GM18505 (cell line): Measurements from ENCODE around the gene ZNF775.

Source experiments
- ATAC-seq: cut with Tn5 transposase; IDR thresholded peaks from one replicate; pipeline ENCODE4 v1.9.1; 2021; ENCODE audit not compliant: unreplicated experiment
- POLR2A ChIP-seq: IDR thresholded peaks from 4 replicates; pipeline ENCODE4 v1.6.1; 2011; ENCODE audit warnings: borderline replicate concordance; ENCODE audit not compliant: insufficient read depth, insufficient read length; ENCODE audit errors: extremely low read depth

The ZNF775 gene

DNA sequence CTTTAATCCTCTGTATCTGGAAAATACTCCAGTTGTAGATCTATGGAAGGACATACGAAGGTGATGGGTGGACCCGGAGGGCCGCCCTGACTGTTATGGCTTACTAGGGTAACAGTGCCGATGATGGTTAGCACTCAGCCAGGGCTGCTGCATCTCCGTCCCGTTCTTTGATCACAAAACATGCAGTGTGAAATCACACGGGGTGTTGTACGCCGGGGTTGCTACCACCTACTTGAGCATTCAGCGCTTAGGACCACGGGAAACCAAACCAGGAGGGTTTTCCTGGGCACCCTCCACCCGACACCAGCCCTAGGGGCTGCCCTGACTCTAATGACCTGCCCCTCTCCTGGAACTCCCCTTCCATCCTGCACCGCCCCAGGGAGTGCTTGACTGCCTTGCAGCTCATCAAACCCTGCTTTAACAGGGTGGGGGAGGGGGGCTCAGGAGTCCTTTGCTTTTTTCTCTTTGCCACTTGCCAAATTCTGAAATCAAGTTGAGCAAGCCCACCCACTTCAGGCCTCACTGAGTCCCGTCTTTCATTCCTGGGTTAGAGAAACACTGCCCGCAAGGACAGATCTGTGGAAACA is 20.4 kb downstream of the ZNF775 start:
- TF ChIP-seq POLR2A: no peak
- ATAC-seq: no peak

- no peak for ATAC-seq
- TF ChIP-seq POLR2A: no peak
Observed at GRCh38 chr7:150400008-150400787, 21.1 kb downstream of the ZNF775 start.

DNA sequence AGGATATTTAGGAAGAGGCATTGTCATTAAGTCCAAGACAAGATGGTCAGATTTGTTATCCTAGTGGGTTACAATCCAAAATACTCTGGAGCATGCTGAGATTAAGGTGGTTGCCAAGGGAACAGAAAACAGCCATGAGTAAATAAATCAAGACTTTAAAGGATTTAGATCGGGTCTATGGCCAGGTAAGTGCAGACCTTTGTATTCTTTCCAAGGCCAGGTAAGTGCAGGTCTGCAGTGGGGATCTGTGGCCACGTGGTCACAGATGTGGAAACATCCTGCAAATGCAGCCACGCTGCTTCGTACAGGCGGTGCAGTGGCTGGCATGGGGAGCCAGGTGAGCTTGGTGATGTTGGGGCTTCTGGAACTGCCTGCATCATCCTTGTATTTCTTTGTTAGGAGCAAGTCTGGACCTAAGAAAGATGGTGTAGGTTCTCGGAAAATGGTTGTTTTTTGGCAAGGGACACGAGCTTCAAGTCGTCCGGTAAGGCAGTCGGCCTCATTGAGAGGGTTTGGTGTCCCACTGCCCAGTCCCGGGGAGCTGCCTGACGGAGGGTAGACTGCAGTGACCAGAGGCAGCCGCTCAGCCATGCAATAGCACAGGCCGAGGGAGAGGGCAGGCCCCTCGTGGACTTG is 21.8 kb downstream of the ZNF775 start:
- ATAC-seq: no peak

DNA sequence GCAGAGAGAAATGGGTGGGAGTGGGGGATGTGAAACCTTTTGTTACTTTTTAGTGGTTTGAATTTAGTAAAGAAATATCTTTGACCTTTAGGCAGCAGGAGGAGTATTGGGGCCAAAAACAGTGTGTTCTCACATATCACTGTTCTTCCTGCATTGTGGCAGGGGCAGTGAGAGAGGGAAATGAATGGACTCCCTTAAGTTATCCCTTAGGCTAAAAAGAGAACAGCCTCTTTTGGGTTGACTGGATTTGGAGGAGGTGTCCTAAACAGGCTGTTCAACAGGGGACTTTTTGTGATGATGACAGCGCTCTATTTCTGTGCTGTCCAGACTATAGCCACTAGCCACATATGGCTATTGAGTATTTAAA is 22.3 kb downstream of the ZNF775 start:
- TF ChIP-seq POLR2A: no peak
- ATAC-seq: no peak

More for the DNA sequence above, 21.8 kb downstream of the ZNF775 start:
- no peak for TF ChIP-seq POLR2A

- no peak for ATAC-seq
- no peak for TF ChIP-seq POLR2A
Observed at GRCh38 chr7:150401861-150402631, 22.9 kb downstream of the ZNF775 start.

GRCh38 chr7:150402671-150403321 is 23.7 kb downstream of the ZNF775 start:
- TF ChIP-seq POLR2A: no peak
- ATAC-seq: no peak

DNA sequence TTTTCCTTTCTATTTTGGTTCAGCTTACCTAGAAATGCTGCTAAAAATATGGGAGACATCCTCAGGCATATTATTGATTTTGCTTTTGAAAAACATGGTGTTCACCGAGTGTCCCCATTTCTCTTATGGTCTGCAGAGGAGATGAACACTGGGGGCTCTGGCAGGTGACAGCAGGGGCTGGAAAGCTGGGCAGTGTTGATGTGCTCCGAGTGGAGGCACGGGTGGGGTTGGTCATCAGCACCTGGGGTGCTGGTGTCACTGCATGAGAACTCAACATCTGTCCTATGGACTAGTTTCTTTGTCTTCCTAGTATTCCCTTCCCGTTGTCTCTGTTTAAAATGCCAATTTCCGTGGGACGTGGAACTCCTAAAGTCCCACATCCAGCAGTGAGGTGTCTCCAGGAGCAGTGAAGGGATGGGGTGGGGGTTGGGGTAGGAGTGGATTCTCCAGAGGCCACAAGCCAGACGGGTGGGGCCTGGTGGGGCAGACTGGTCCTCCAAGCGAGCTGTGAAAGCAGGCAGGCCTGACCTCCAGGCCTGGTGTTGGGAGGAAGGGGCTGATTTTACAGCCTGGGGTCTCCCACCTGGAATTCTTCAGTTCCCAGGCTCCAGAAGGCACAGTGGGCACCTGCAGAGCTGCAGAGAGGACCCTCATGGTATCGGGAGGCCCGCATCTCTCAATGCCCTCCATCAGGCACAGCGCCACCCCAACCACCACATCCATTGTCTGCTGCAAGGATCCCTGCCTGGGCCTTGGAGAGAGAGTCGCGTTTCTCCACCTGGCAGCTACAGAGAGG is 24.4 kb downstream of the ZNF775 start:
- no peak for TF ChIP-seq POLR2A
- ATAC-seq: no peak

GRCh38 chr7:150404172-150404804 is 25.2 kb downstream of the ZNF775 start:
- ATAC-seq: no peak
- TF ChIP-seq POLR2A: no peak

DNA sequence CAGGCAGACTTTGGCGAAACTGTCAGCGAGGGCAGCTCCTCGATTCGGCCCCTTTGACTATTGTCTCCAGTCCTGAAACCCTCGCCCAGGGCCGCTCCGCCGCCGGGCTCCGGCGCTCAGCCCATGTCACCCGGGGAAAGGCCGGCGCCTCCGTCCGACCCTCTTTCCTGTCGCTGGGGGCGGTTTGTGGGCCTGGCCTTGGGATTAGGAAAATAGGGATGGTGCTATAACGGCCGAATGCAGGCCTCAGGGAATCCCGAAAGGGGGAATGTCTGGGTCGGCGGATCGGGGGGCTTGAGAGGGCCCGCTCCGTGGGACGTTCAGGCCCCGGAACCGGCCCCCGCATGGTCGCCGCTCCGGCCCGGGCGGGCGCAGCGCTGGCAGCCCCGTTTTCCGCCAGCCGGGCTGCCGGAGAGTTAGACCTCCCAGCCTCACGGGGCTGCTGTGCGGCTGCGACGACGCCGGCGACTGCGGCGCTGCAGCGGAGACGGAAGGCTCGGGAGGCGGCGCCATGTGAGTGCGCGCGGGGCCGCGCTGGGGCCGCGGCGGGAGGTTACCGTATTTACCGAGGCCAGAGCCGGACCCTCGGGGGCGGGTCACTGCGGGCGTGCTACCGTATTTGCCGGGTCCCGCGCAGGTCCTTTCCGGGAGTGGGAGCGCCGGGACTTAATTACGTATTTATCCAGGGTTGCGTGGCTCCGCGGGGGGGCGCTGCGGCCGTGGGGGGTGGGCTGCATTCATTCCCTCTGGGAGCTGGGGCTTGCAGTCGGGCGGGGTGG is 25.9 kb downstream of the ZNF775 start:
- ATAC-seq: peak; percentile 45
- peak; percentile 87 for TF ChIP-seq POLR2A

DNA sequence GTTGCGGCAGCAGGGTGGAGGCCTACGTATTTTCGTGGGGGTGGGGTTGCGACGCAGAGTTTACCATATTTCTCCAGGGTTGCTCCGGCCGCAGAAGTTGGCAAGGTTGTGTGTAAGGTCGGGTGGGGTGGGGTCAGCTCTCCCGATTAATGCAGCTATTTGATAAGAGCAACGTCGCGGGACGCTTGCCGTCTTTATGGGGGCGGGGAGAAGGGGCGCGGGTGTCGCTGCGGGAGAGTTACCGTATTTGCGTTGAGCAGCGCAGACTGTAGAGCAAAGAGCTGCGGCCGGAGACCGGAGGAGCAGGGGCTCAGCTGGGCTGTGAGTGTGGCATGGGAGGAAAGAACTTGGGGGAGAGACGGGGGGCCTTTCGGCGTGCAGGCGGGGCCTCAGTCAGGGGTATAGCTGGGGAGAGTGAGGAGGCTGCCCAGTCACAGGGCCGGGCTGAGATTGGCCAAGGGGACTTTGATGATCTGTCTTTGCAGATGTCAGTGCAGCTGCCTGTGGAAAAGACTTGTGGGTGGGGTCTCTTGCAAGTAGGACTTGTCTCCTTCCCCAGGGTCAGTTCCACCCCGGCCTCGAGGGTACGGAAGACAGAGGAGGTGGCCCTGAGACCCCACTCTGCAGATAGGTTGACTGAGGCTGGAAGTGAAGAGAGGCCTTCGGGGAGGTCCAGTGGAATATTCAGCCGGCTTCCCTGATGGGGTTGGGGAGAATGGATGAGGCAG is 26.6 kb downstream of the ZNF775 start:
- no peak for ATAC-seq
- no peak for TF ChIP-seq POLR2A

DNA sequence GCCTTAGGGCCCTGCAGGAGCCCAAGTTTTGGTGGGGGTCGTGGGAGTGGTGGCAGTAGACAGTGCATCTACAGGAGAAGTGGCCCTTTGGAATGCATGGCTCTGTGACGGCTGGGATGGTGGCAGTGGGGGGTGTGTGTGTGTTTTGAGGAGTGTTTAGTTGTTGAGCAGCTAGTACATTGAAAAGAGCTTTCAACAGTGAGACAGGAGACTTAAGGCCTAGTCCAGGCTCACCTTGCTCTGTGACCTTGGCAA is 27.1 kb downstream of the ZNF775 start:
- ATAC-seq: no peak

More for the DNA sequence above, 27.1 kb downstream of the ZNF775 start:
- TF ChIP-seq POLR2A: no peak
